HepG2 (cell line): Measurements from ENCODE around the gene FOXS1. TPM values are rescaled to one million over a fixed set of nuclear protein-coding genes. Genes with fewer than 3 reads are reported as not detected.

Experiments
- ATAC-seq: fragments of 200-7000 bp; cut with Tn5 transposase; 3 replicates; pipeline ENCODE4 v1.9.1; 2020; ENCODE audit warnings: mild to moderate bottlenecking, moderate library complexity
- BruUV-seq: library from RNA; stranded (reverse); fragments of 400-500 nt; replicated peaks from 2 replicates; lab custom pipeline; 2021; lab: Mats Ljungman, UMichigan
- CTCF ChIA-PET: fragments of 300-600 bp; formaldehyde crosslinking; extraction: SDS; loops from one replicate; lab custom pipeline; 2021; ENCODE audit warnings: low total read pairs, inconsistent platforms, low intra/inter-chr PET ratio; lab: Yijun Ruan, JAX
- POLR2A ChIA-PET: fragments of 350-600 bp; sonication (Branson Sonifier 250); formaldehyde crosslinking; loops from one replicate; lab custom pipeline; 2020; ENCODE audit warnings: antibody characterized with exemption, inconsistent platforms; lab: Yijun Ruan, JAX
- DNase-seq: peaks from one replicate; pipeline ENCODE4 v3.0.0-alpha.2; 2015; ENCODE audit warnings: low spot score
- FAIRE-seq: peaks from 3 replicates; lab custom pipeline; 2011; peaks lifted over from hg19 to GRCh38; lab: Jason Lieb, UNC
- H2AFZ ChIP-seq: one replicate; pipeline ENCODE4 v1.6.1; 2011; ENCODE audit warnings: low read length, inconsistent platforms
- H3K27ac ChIP-seq: fragments of 300-600 bp; 3 replicates; pipeline ENCODE4 v1.8.0; 2011; ENCODE audit warnings: mixed run types, mild to moderate bottlenecking, mixed read lengths, low read length, inconsistent platforms; ENCODE audit not compliant: insufficient read depth; ENCODE audit errors: extremely low read length
- H3K27me3 ChIP-seq, 2 experiments: fragments of 200-600 bp in 1 of 2; 2 replicates in 1 of 2; 3 replicates in 1 of 2; pipeline versions ENCODE4 v1.6.0 to v1.8.0; 2011; ENCODE audit warnings: low read length in 2 of 2, mild to moderate bottlenecking in 2 of 2, moderate library complexity in 2 of 2, inconsistent platforms in 1 of 2; ENCODE audit not compliant: insufficient read depth in 2 of 2, control insufficient read depth in 1 of 2
- H3K36me3 ChIP-seq, 2 experiments: fragments of 200-600 bp in 1 of 2; replicated peaks in 1 of 2; 2 replicates in 1 of 2; 3 replicates in 1 of 2; pipeline versions ENCODE4 v1.5.1 to v1.8.0; 2011; ENCODE audit warnings: low read length in 2 of 2, inconsistent platforms in 1 of 2; ENCODE audit not compliant: insufficient read depth in 2 of 2, control insufficient read depth in 1 of 2
- H3K4me1 ChIP-seq: 2 replicates; pipeline ENCODE4 v1.5.1; 2012; ENCODE audit warnings: low read length, inconsistent platforms; ENCODE audit not compliant: insufficient read depth
- H3K4me2 ChIP-seq: 2 replicates; pipeline ENCODE4 v1.6.0; 2011; ENCODE audit warnings: low read depth, low read length, inconsistent platforms
- H3K4me3 ChIP-seq, 3 experiments: fragments of 200-600 bp in 1 of 3; sonication (generic), shearing (Covaris generic) in 1 of 3; replicated peaks in 1 of 3; 2 replicates each; pipeline ENCODE4 v1.5.1; 2011 to 2016; ENCODE audit warnings: low read length in 3 of 3, inconsistent platforms in 2 of 3, low read depth in 2 of 3, mild to moderate bottlenecking in 2 of 3, control low read depth in 1 of 3, mixed read lengths in 1 of 3; ENCODE audit not compliant: insufficient read depth in 1 of 3
- H3K79me2 ChIP-seq: one replicate; pipeline ENCODE4 v1.6.1; 2011; ENCODE audit warnings: low read length, inconsistent platforms; ENCODE audit not compliant: insufficient read depth
- H3K9ac ChIP-seq: 2 replicates; pipeline ENCODE4 v1.6.0; 2011; ENCODE audit warnings: mild to moderate bottlenecking, low read depth, low read length, inconsistent platforms; ENCODE audit not compliant: insufficient read depth
- H3K9me3 ChIP-seq: 2 replicates; pipeline ENCODE4 v1.5.1; 2012; ENCODE audit warnings: mild to moderate bottlenecking, low read length
- H4K20me1 ChIP-seq: 2 replicates; pipeline ENCODE4 v1.6.0; 2011; ENCODE audit warnings: inconsistent platforms, mild to moderate bottlenecking, low read length, moderate library complexity; ENCODE audit not compliant: insufficient read depth
- CBFB ChIP-seq: sonication (generic); formaldehyde crosslinking; IDR thresholded peaks from 2 replicates; pipeline ENCODE4 v1.4.0; 2020; ENCODE audit warnings: missing genetic modification reagents
- E2F1 ChIP-seq: sonication (generic); formaldehyde crosslinking; IDR thresholded peaks from 2 replicates; pipeline ENCODE4 v1.5.0; 2020; ENCODE audit warnings: missing genetic modification reagents
- FIP1L1 ChIP-seq: fragments of 200-400 bp; formaldehyde crosslinking; IDR thresholded peaks from 2 replicates; pipeline ENCODE4 v1.6.1; 2018; ENCODE audit warnings: low read depth, mild to moderate bottlenecking, low read length, moderate library complexity, borderline replicate concordance; ENCODE audit not compliant: insufficient read depth
- ZBTB7B ChIP-seq: sonication (generic); formaldehyde crosslinking; IDR thresholded peaks from 2 replicates; pipeline ENCODE4 v1.4.0; 2020; ENCODE audit warnings: missing genetic modification reagents
- ZKSCAN1 ChIP-seq: fragments of 150-350 bp; IDR thresholded peaks from 2 replicates; pipeline ENCODE4 v1.6.1; 2014; ENCODE audit warnings: low read length
- ZNF512 ChIP-seq: sonication (generic); formaldehyde crosslinking; IDR thresholded peaks from 2 replicates; pipeline ENCODE4 v1.4.0; 2020; ENCODE audit warnings: mild to moderate bottlenecking, missing genetic modification reagents
- ZSCAN5A ChIP-seq: sonication (generic); formaldehyde crosslinking; IDR thresholded peaks from 2 replicates; pipeline ENCODE4 v1.8.0; 2022; ENCODE audit warnings: mild to moderate bottlenecking, missing genetic modification reagents, borderline replicate concordance
- WGBS: methylation state at CpG from one replicate; pipeline ENCODE4 v1.1.6; 2017; ENCODE audit warnings: low lambda C conversion rate; 5-methylcytosine and 5-hydroxymethylcytosine counted together
- in situ Hi-C: cut with HindIII; loops from 2 replicates; pipeline ENCODE4 v1.10.0; 2017; ENCODE audit warnings: low pct_unique_long_range_greater_than_20kb; ENCODE audit not compliant: extremely low pct_ligation_motif_present
- intact Hi-C: fragments of 100-400 bp; cut with micrococcal nuclease; formaldehyde crosslinking; loops from one replicate; pipeline ENCODE4 v1.10.0; 2022; ENCODE audit not compliant: unreplicated experiment
- polyA plus RNA-seq, 8 experiments: library from polyadenylated mRNA; depleted of rRNA in 3 of 8; stranded (reverse) in 7 of 8; unstranded in 1 of 8; fragments of >200 nt; fragmentation: Illumina TruSeq in 4 of 8; extraction: Trizol in 4 of 8; gene quantifications; 2 replicates each; pipeline versions ENCODE4 v1.2.1 to v1.2.3, GENCODE V29; 2011 to 2016; ENCODE audit warnings: low read depth in 4 of 8, missing spikeins in 1 of 8, mixed read lengths in 1 of 8; ENCODE audit not compliant: insufficient read depth in 1 of 8
- total RNA-seq, 5 experiments: library from RNA; depleted of rRNA; stranded (reverse); fragments of >200 nt; fragmentation: Illumina TruSeq; extraction: Trizol; gene quantifications; 2 replicates each; pipeline ENCODE4 v1.2.3, GENCODE V29; 2016; ENCODE audit warnings: low read depth in 1 of 5

The FOXS1 gene
- total and polyA plus RNA-seq, 2 of the 13 experiments (the other 11 are each of a cell fraction or from before 2014, with no cell fraction given), result not detected

- TF ChIP-seq E2F1 (CRISPR knock-in tag), result no peak
- no peak for TF ChIP-seq ZKSCAN1
- no peak for TF ChIP-seq CBFB (CRISPR knock-in tag)
- no peak for TF ChIP-seq ZSCAN5A
- TF ChIP-seq ZNF512 (CRISPR knock-in tag), result no peak
- TF ChIP-seq ZBTB7B (CRISPR knock-in tag), result no peak
- TF ChIP-seq FIP1L1, result no peak
These were observed 6.6 kb downstream of the FOXS1 start for GRCh38 chr20:31838646-31839292.

More at GRCh38 chr20:31838646-31839292, 6.6 kb downstream of the FOXS1 start:
- FAIRE-seq (no peak), ATAC-seq (no peak), DNase-seq (no peak)
- ChIA-PET CTCF (no interaction called here), POLR2A (no interaction called here)
- Histone ChIP-seq H3K4me1 (peaks cover 31% of the 10 kb centered on the region), H3K27ac (no peak overlapping the region), H3K4me2 (no peak overlapping the region), H4K20me1 (no peaks in the 10 kb centered on the region), H3K9ac (no peak overlapping the region), H3K36me3 (no peaks in the 10 kb centered on the region), H3K79me2 (no peaks in the 10 kb centered on the region), H3K27me3 (peaks cover 11 to 36% of the 10 kb centered on the region in 2 experiments; a peak in 4 of 5 replicates), H2AFZ (no peak overlapping the region), H3K4me3 (no peak overlapping the region), H3K9me3 (no peaks in the 10 kb centered on the region)
- WGBS, result 19% methylated on average over 9 of the region's 9 CpGs
- no TSS peak for BruUV-seq
- in situ Hi-C loops, result no loop called here
- intact Hi-C loops, result no loop called here
